Activated CD4-positive, alpha-beta memory T cell treated with anti-CD3 and anti-CD28 coated beads for 36 hours (primary cell): ENCODE results near the gene MRFAP1. TPM values are rescaled to one million over a fixed set of nuclear protein-coding genes. Genes with fewer than 3 reads are reported as not detected.
"Not testable (repeated sequence)": the region's sequence is repeated elsewhere in the genome, so short reads cannot be mapped to it uniquely, and the experiment has no call there.

ENCODE experiments used
- CTCF ChIA-PET: fragments of 350-600 bp; sonication (Branson Sonifier 250); formaldehyde crosslinking; loops from one replicate; lab custom pipeline; 2021; ENCODE audit warnings: antibody characterized with exemption, inconsistent platforms; lab: Charles Lee
- POLR2A ChIA-PET: fragments of 350-600 bp; sonication (Branson Sonifier 250); formaldehyde crosslinking; loops from one replicate; lab custom pipeline; 2021; ENCODE audit warnings: antibody characterized with exemption; lab: Charles Lee
- DNase-seq: peaks from one replicate; pipeline ENCODE4 v3.0.0-alpha.2; 2020
- H3K27ac Mint-ChIP-seq: one replicate; pipeline ENCODE4 v1.8.0; 2021; ENCODE audit warnings: mixed read lengths
- H3K27me3 Mint-ChIP-seq: one replicate; pipeline ENCODE4 v1.8.0; 2021; ENCODE audit warnings: mixed read lengths
- H3K36me3 Mint-ChIP-seq: one replicate; pipeline ENCODE4 v1.8.0; 2021; ENCODE audit warnings: mixed read lengths
- H3K4me1 Mint-ChIP-seq: one replicate; pipeline ENCODE4 v1.8.0; 2021; ENCODE audit warnings: low read depth, mixed read lengths
- H3K4me3 Mint-ChIP-seq: one replicate; pipeline ENCODE4 v1.8.0; 2021; ENCODE audit warnings: mild to moderate bottlenecking, mixed read lengths
- H3K9me3 Mint-ChIP-seq: one replicate; pipeline ENCODE4 v1.8.0; 2021; ENCODE audit warnings: mixed read lengths
- intact Hi-C: fragments of 100-400 bp; cut with micrococcal nuclease; formaldehyde crosslinking; loops from one replicate; pipeline ENCODE4 v1.15.1; 2023
- total RNA-seq, 2 experiments: library from RNA; stranded (reverse); gene quantifications; one replicate each; pipeline ENCODE4 v1.2.3, GENCODE V29; 2021

The MRFAP1 gene
- total RNA-seq, 2 experiments from 2014 or later, result 122 to 130 TPM

DNA sequence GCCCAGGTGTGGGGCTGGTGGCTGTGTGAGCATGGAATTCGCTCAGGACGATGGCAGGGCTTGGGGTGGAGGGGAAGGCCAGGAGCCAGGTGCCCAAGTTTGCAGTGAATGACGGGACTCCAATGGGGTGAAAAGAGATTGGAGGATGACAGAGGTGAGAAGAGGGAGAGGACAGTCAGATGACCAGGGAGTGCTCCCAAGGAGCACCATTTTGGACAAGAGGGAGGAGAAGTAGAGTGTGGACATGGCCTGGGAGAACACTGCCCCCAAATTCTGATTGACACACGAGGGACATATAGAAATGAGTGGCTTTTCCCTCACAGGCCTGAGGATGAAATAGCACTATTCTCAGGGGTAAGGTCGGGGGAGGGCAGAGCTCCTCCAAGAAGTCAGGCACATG lies 6.7 kb downstream of the MRFAP1 start:
- H3K27ac Mint-ChIP-seq, result no peak overlapping the region
- ChIA-PET POLR2A (no interaction called here), CTCF (interaction anchor here (1.1 kb wide), 1 partner anchor 11 kb away, joined by 3 read pairs; no protein-coding TSS in a partner anchor)
- no peak for DNase-seq
- H3K36me3 Mint-ChIP-seq, result peaks cover 12% of the 10 kb centered on the region
- H3K4me1 Mint-ChIP-seq, result peaks cover 21% of the 10 kb centered on the region
- intact Hi-C loops, result no loop called here
- no peak overlapping the region for H3K4me3 Mint-ChIP-seq
- H3K27me3 Mint-ChIP-seq, result no peaks in the 10 kb centered on the region
- no peaks in the 10 kb centered on the region for H3K9me3 Mint-ChIP-seq

DNA sequence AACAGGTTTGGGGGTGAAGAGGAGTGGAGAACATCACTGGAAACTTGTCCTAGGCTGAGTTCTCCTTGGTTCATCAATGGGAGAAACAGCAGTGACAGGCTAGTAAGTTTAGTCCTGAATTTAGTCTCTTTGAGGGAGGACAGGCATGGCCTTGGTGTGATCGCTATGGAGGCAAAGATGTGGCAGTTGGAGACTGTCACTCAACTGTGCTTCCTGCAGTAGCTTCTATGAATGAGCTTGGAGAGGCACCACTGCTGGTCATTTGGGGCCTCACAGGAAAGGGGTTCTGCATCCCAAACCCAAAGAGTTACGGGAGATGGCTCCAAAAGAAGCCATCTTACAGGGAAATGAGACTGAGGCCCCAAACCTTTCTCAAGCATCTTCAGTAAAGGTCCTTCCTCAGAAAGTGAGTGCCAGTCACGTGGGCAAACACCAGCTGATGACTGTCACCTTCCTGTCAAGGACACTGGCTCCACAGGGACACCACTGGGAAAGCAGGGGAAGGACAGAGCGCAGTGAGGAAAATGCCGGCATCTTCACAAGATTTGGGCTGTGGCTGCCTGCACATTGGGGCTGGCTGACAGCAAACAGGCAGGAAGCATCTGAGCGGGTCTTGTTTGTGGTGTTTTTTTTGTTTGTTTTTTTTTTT lies 7.2 kb downstream of the MRFAP1 start:
- Mint-ChIP-seq H3K27ac (no peak overlapping the region), H3K4me3 (no peak overlapping the region), H3K9me3 (no peaks in the 10 kb centered on the region), H3K4me1 (peaks cover 17% of the 10 kb centered on the region), H3K27me3 (no peaks in the 10 kb centered on the region), H3K36me3 (peaks cover 6% of the 10 kb centered on the region)
- intact Hi-C loops, result no loop called here
- ChIA-PET POLR2A (no interaction called here), CTCF (interaction anchor here (1.1 kb wide), 1 partner anchor 11 kb away, joined by 3 read pairs; no protein-coding TSS in a partner anchor)
- DNase-seq, result no peak

DNA sequence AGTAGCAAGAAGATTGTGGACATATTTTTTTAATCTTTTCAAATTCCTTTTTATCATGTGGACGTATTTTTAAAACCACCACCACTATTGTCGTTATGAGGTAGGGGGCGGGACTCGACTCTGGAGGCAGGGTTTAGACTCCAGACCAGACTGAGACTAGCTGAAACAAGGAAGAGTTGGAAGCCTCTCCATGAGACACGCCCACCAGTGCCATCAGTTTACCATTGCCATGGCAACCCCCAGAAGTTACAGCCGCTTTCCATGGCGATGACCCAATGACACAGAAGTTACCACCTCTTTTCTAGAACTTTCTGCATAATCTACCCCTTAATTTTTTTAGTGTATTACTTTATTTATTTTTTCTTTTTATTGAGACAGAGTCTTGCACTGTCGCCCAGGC lies 8.7 kb downstream of the MRFAP1 start:
- DNase-seq, result no peak
- Mint-ChIP-seq H3K27me3 (no peaks in the 10 kb centered on the region), H3K27ac (no peak overlapping the region), H3K4me3 (no peak overlapping the region), H3K36me3 (no peaks in the 10 kb centered on the region), H3K9me3 (peaks cover 2% of the 10 kb centered on the region), H3K4me1 (peaks cover 5% of the 10 kb centered on the region)
- intact Hi-C loops, result no loop called here
- POLR2A ChIA-PET, result no interaction called here
- CTCF ChIA-PET, result no interaction called here

- POLR2A ChIA-PET, result interaction anchor here (1.0 kb wide), 1 partner anchor 13 kb away, joined by 5 read pairs; the partner anchor contains the start of gene MRFAP1
- H3K4me3 Mint-ChIP-seq, H3K4me1 Mint-ChIP-seq, H3K27ac Mint-ChIP-seq, H3K9me3 Mint-ChIP-seq, intact Hi-C loops, H3K27me3 Mint-ChIP-seq, DNase-seq, H3K36me3 Mint-ChIP-seq: not testable (repeated sequence)
- CTCF ChIA-PET, result interaction anchor here (1.3 kb wide), 1 partner anchor 13 kb away, joined by 3 read pairs; no protein-coding TSS in a partner anchor
Observed at GRCh38 chr4:6654211-6654610, 13.7 kb downstream of the MRFAP1 start.

DNA sequence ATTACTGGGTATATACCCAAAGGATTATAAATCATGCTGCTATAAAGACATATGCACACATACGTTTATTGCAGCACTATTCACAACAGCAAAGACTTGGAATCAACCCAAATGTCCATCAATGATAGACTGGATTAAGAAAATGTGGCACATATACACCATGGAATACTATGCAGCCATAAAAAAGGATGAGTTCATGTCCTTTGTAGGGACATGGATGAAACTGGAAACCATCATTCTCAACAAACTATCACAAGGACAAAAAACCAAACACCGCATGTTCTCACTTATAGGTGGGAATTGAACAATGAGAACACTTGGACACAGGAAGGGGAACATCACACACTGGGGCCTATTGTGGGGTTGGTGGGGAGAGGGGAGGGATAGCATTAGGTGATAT lies 14.8 kb downstream of the MRFAP1 start:
- POLR2A ChIA-PET, DNase-seq, H3K27me3 Mint-ChIP-seq, intact Hi-C loops, H3K27ac Mint-ChIP-seq, H3K36me3 Mint-ChIP-seq, H3K9me3 Mint-ChIP-seq, H3K4me3 Mint-ChIP-seq: not testable (repeated sequence)
- CTCF ChIA-PET, result interaction anchor here (0.9 to 1.3 kb wide), 2 partner anchors 9 to 18 kb away, joined by 3 read pairs; a partner anchor contains a TSS
- peaks cover 18% of the 10 kb centered on the region for H3K4me1 Mint-ChIP-seq

GRCh38 chr4:6655924-6656323 lies 15.4 kb downstream of the MRFAP1 start:
- Mint-ChIP-seq H3K27me3 (no peaks in the 10 kb centered on the region), H3K4me3 (no peak overlapping the region), H3K36me3 (no peaks in the 10 kb centered on the region), H3K4me1 (peaks cover 18% of the 10 kb centered on the region), H3K27ac (no peak overlapping the region), H3K9me3 (peaks cover 5% of the 10 kb centered on the region)
- no peak for DNase-seq
- POLR2A ChIA-PET, result interaction anchor here (0.6 to 0.7 kb wide), 2 partner anchors 214 to 234 kb away, joined by 3 read pairs; no protein-coding TSS in a partner anchor
- CTCF ChIA-PET, result interaction anchor here (0.9 to 1.3 kb wide), 2 partner anchors 9 to 18 kb away, joined by 3 read pairs; a partner anchor contains a TSS
- intact Hi-C loops, result no loop called here

GRCh38 chr4:6657242-6658208 lies 17.0 kb downstream of the MRFAP1 start:
- no peaks in the 10 kb centered on the region for H3K36me3 Mint-ChIP-seq
- peaks cover 18% of the 10 kb centered on the region for H3K4me1 Mint-ChIP-seq
- ChIA-PET POLR2A (interaction anchor here (1.2 kb wide), 1 partner anchor 16 kb away, joined by 8 read pairs; a partner anchor contains a TSS), CTCF (interaction anchor here (1.4 kb wide), 1 partner anchor 10 kb away, joined by 3 read pairs; no protein-coding TSS in a partner anchor)
- no peak overlapping the region for H3K4me3 Mint-ChIP-seq
- intact Hi-C loops, result loop anchor here (2.0 kb wide), 1 partner anchor 17 kb away; the partner anchor contains the start of gene MRFAP1
- no peak for DNase-seq
- H3K9me3 Mint-ChIP-seq, result peaks cover 5% of the 10 kb centered on the region
- H3K27ac Mint-ChIP-seq, result no peak overlapping the region
- no peaks in the 10 kb centered on the region for H3K27me3 Mint-ChIP-seq

GRCh38 chr4:6658209-6658595 lies 17.7 kb downstream of the MRFAP1 start:
- Mint-ChIP-seq H3K36me3 (no peaks in the 10 kb centered on the region), H3K9me3 (peaks cover 5% of the 10 kb centered on the region), H3K4me1 (peaks cover 18% of the 10 kb centered on the region), H3K4me3 (peak overlapping the region; percentile 54), H3K27me3 (no peaks in the 10 kb centered on the region), H3K27ac (no peak overlapping the region)
- ChIA-PET POLR2A (interaction anchor here (1.2 kb wide), 1 partner anchor 16 kb away, joined by 8 read pairs; a partner anchor contains a TSS), CTCF (interaction anchor here (1.4 to 5.5 kb wide), 2 partner anchors 11 to 15 kb away, joined by 3 to 34 read pairs; a partner anchor contains a TSS)
- DNase-seq, result no peak
- intact Hi-C loops, result loop anchor here (2.0 kb wide), 1 partner anchor 17 kb away; the partner anchor contains the start of gene MRFAP1

GRCh38 chr4:6658597-6659075 lies 18.2 kb downstream of the MRFAP1 start:
- no peak overlapping the region for H3K27ac Mint-ChIP-seq
- DNase-seq, result peak; percentile 63
- peaks cover 5% of the 10 kb centered on the region for H3K9me3 Mint-ChIP-seq
- ChIA-PET POLR2A (interaction anchor here (0.7 to 1.6 kb wide), 4 partner anchors 15 to 409 kb away, joined by 3 to 8 read pairs (median 4); partner anchors contain the start of gene GRPEL1), CTCF (interaction anchor here (1.4 to 5.5 kb wide), 2 partner anchors 11 to 15 kb away, joined by 3 to 34 read pairs; a partner anchor contains a TSS)
- H3K4me3 Mint-ChIP-seq, result peak overlapping the region; percentile 54
- no peaks in the 10 kb centered on the region for H3K27me3 Mint-ChIP-seq
- intact Hi-C loops, result loop anchor here (2.0 kb wide), 1 partner anchor 18 kb away; the partner anchor contains the start of gene MRFAP1
- H3K36me3 Mint-ChIP-seq, result no peaks in the 10 kb centered on the region
- H3K4me1 Mint-ChIP-seq, result peaks cover 18% of the 10 kb centered on the region

GRCh38 chr4:6659897-6660296 lies 19.4 kb downstream of the MRFAP1 start:
- no peaks in the 10 kb centered on the region for H3K36me3 Mint-ChIP-seq
- ChIA-PET POLR2A (interaction anchor here (1.6 kb wide), 1 partner anchor 20 kb away, joined by 4 read pairs; no protein-coding TSS in a partner anchor), CTCF (interaction anchor here (5.5 kb wide), 1 partner anchor 14 kb away, joined by 34 read pairs; a partner anchor contains a TSS)
- no peak for DNase-seq
- no peaks in the 10 kb centered on the region for H3K27me3 Mint-ChIP-seq
- intact Hi-C loops, result loop anchor here (2.0 kb wide), 1 partner anchor 19 kb away; the partner anchor contains the start of gene MRFAP1
- H3K27ac Mint-ChIP-seq, result no peak overlapping the region
- peaks cover 18% of the 10 kb centered on the region for H3K4me1 Mint-ChIP-seq
- no peak overlapping the region for H3K4me3 Mint-ChIP-seq
- peaks cover 2% of the 10 kb centered on the region for H3K9me3 Mint-ChIP-seq

- POLR2A ChIA-PET, result interaction anchor here (1.6 kb wide), 1 partner anchor 21 kb away, joined by 4 read pairs; no protein-coding TSS in a partner anchor
- H3K4me3 Mint-ChIP-seq, result no peak overlapping the region
- no peaks in the 10 kb centered on the region for H3K36me3 Mint-ChIP-seq
- DNase-seq, result no peak
- intact Hi-C loops, result no loop called here
- no peaks in the 10 kb centered on the region for H3K27me3 Mint-ChIP-seq
- no peak overlapping the region for H3K27ac Mint-ChIP-seq
- H3K4me1 Mint-ChIP-seq, result peaks cover 18% of the 10 kb centered on the region
- H3K9me3 Mint-ChIP-seq, result peaks cover 2% of the 10 kb centered on the region
- CTCF ChIA-PET, result interaction anchor here (5.5 kb wide), 1 partner anchor 13 kb away, joined by 34 read pairs; a partner anchor contains a TSS
Observed at GRCh38 chr4:6660430-6660829, 19.9 kb downstream of the MRFAP1 start.
